GM12878 (cell line): Measurements from ENCODE around the gene HSPA1A. TPM values are rescaled to one million over a fixed set of nuclear protein-coding genes. Genes with fewer than 3 reads are reported as not detected.
A peak's percentile ranks its signal among the peaks of the same experiment; 100 is the strongest.

ENCODE experiments used
- ATAC-seq: fragments of 200-7000 bp; cut with Tn5 transposase; 3 replicates; pipeline ENCODE4 v1.9.1; 2020; ENCODE audit warnings: mild to moderate bottlenecking, moderate library complexity
- BruUV-seq: library from RNA; stranded (reverse); fragments of 400-500 nt; replicated peaks from 2 replicates; lab custom pipeline; 2021; lab: Mats Ljungman, UMichigan
- CTCF ChIA-PET: fragments of 300-600 bp; sonication (Branson Sonifier 250); formaldehyde crosslinking; extraction: SDS; loops from one replicate; lab custom pipeline; 2021; ENCODE audit warnings: inconsistent platforms; lab: Yijun Ruan, JAX
- POLR2A ChIA-PET: fragments of 350-600 bp; formaldehyde crosslinking; extraction: SDS; loops from one replicate; lab custom pipeline; 2021; ENCODE audit warnings: inconsistent platforms; lab: Charles Lee
- RAD21 ChIA-PET: fragments of 300-600 bp; sonication (Branson Sonifier 250); formaldehyde crosslinking; loops from one replicate; lab custom pipeline; 2023; ENCODE audit warnings: antibody characterized with exemption; ENCODE audit not compliant: unreplicated experiment; lab: Charles Lee
- SMC1A ChIA-PET: fragments of 300-600 bp; sonication (Branson Sonifier 250); formaldehyde crosslinking; loops from one replicate; lab custom pipeline; 2023; ENCODE audit not compliant: unreplicated experiment, uncharacterized antibody; lab: Charles Lee
- DNase-seq: peaks from one replicate; pipeline ENCODE4 v3.0.0-alpha.2; 2011; ENCODE audit warnings: low read depth, low spot score
- FAIRE-seq: peaks from 3 replicates; lab custom pipeline; 2011; peaks lifted over from hg19 to GRCh38; lab: Jason Lieb, UNC
- H2AFZ ChIP-seq: 2 replicates; pipeline ENCODE4 v1.6.0; 2011; ENCODE audit warnings: low read depth, low read length, control low read depth; ENCODE audit not compliant: control insufficient read depth
- H3K27ac ChIP-seq: 2 replicates; pipeline ENCODE4 v1.5.1; 2011; ENCODE audit warnings: control low read depth; ENCODE audit not compliant: control insufficient read depth, insufficient read depth
- H3K27me3 ChIP-seq, 2 experiments: replicated peaks in 1 of 2; 2 replicates each; pipeline versions ENCODE4 v1.6.0 to v1.6.1; 2011; ENCODE audit warnings: low read length in 1 of 2; ENCODE audit not compliant: control insufficient read depth in 2 of 2, insufficient read depth in 2 of 2
- H3K36me3 ChIP-seq, 2 experiments: 2 replicates each; pipeline ENCODE4 v1.5.1; 2011; ENCODE audit warnings: low read length in 1 of 2; ENCODE audit not compliant: control insufficient read depth in 2 of 2, insufficient read depth in 2 of 2
- H3K4me1 ChIP-seq: 2 replicates; pipeline ENCODE4 v1.6.1; 2011; ENCODE audit warnings: mild to moderate bottlenecking, low read length, moderate library complexity, mixed read lengths; ENCODE audit not compliant: control insufficient read depth, insufficient read depth
- H3K4me2 ChIP-seq: 2 replicates; pipeline ENCODE4 v1.6.0; 2011; ENCODE audit warnings: control low read depth; ENCODE audit not compliant: control insufficient read depth, insufficient read depth
- H3K4me3 ChIP-seq: fragments of 200-600 bp; sonication (generic); 2 replicates; pipeline ENCODE4 v1.5.1; 2016
- H3K79me2 ChIP-seq: 2 replicates; pipeline ENCODE4 v1.6.0; 2011; ENCODE audit warnings: low read length; ENCODE audit not compliant: control insufficient read depth, insufficient read depth
- H3K9ac ChIP-seq: 2 replicates; pipeline ENCODE4 v1.8.0; 2011; ENCODE audit warnings: low read length, control low read depth, mixed read lengths; ENCODE audit not compliant: control insufficient read depth, insufficient read depth
- H3K9me3 ChIP-seq: replicated peaks from 3 replicates; pipeline ENCODE4 v1.5.1; 2011; ENCODE audit warnings: mild to moderate bottlenecking, low read length; ENCODE audit not compliant: control insufficient read depth, insufficient read depth
- H4K20me1 ChIP-seq: 2 replicates; pipeline ENCODE4 v1.6.0; 2011; ENCODE audit not compliant: control insufficient read depth, insufficient read depth
- ATF7 ChIP-seq: fragments of 450-650 bp; IDR thresholded peaks from 2 replicates; pipeline ENCODE4 v1.6.1; 2016; ENCODE audit warnings: low read depth, mild to moderate bottlenecking
- BHLHE40 ChIP-seq, 2 experiments: fragments of 450-650 bp in 1 of 2; IDR thresholded peaks; 2 replicates each; pipeline ENCODE4 v1.6.1; 2011 to 2017; ENCODE audit warnings: low read depth in 2 of 2, borderline replicate concordance in 1 of 2, improper control_type of control experiment in 1 of 2, low read length in 1 of 2, mild to moderate bottlenecking in 1 of 2
- IKZF1 ChIP-seq: fragments of 450-650 bp; conservative IDR thresholded peaks from 2 replicates; pipeline ENCODE4 v1.6.1; 2017; ENCODE audit warnings: antibody characterized with exemption, mild to moderate bottlenecking
- PML ChIP-seq: IDR thresholded peaks from 2 replicates; pipeline ENCODE4 v1.6.1; 2012; ENCODE audit warnings: low read length, inconsistent platforms
- SIN3A ChIP-seq: IDR thresholded peaks from 2 replicates; pipeline ENCODE4 v1.6.1; 2012; ENCODE audit warnings: low read depth, low read length, improper control_type of control experiment
- WGBS: methylation state at CpG from one replicate; pipeline ENCODE4 v1.1.6; 2016; ENCODE audit warnings: low lambda C conversion rate; ENCODE audit not compliant: insufficient replicate concordance, insufficient coverage; ENCODE audit errors: missing lambda C conversion rate; 5-methylcytosine and 5-hydroxymethylcytosine counted together
- in situ Hi-C: fragments of 300-500 bp; cut with MboI; formaldehyde crosslinking; loops from 9 replicates; pipeline ENCODE4 v1.14.3; 2018; ENCODE audit warnings: mixed read lengths
- intact Hi-C: fragments of 100-400 bp; cut with micrococcal nuclease; formaldehyde crosslinking; loops from one replicate; pipeline ENCODE4 v1.14.2; 2022; ENCODE audit not compliant: unreplicated experiment
- polyA plus RNA-seq, 11 experiments: library from polyadenylated mRNA; depleted of rRNA in 4 of 11; unstranded in 6 of 11; stranded (reverse) in 5 of 11; fragments of >200 nt; fragmentation: Nextera tagmentation in 4 of 11; fragmentation: Illumina TruSeq in 1 of 11; extraction: Ambion mirVana in 4 of 11; extraction: Trizol in 1 of 11; gene quantifications; 1 replicate in 1 of 11; 2 replicates in 10 of 11; pipeline versions ENCODE4 v1.2.1 to v1.2.3, GENCODE V29; 2011 to 2016; ENCODE audit warnings: inconsistent platforms in 2 of 11, missing spikeins in 2 of 11, low read depth in 1 of 11
- total RNA-seq, 4 experiments: library from RNA; depleted of rRNA in 3 of 4; stranded (reverse); fragments of >200 nt in 3 of 4; fragmentation: Illumina TruSeq in 1 of 4; extraction: Trizol in 1 of 4; gene quantifications; 2 replicates each; pipeline versions ENCODE4 v1.2.1 to v1.2.3, GENCODE V29; 2013 to 2021

HSPA1A gene
- total and polyA plus RNA-seq, 10 of the 15 experiments (the other 5 are each of a cell fraction or from before 2014, with no cell fraction given): 0.29 to 51.8 (median 17.5) TPM

DNA sequence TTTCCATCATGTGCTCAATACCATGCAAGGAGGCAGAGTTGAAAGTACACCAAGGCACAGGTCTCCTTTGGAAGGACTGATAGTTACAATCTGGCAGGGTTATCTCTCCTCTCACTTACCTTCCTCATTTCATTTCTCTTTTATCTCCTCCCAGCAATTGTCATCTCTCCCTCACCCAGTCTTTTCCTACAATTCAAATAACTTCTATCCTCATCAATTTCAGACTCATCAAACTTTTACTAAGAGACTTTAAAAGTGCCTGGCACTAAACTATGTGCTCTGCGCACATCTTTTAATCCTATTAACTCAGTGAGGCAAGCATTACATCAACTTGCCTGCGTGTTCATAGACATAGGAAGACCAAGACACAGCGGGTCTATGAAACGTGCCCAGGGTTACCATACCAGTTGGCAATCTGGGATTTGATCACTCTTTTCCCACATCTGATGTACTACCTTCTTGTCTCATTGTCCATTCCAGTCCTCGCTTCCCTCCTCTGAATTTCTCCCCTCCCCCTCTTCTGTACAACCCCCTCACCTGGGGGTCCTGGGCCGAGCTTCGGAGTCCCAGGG is 21.0 kb upstream of the HSPA1A start:
- DNase-seq (no peak), FAIRE-seq (no peak), ATAC-seq (peak; percentile 21; the same call in 2 of the 3 replicates)
- peak overlapping the region; percentile 81 for H3K9ac ChIP-seq
- ChIA-PET SMC1A (interaction anchor here (0.6 to 2.2 kb wide), 8 partner anchors 12 to 70 kb away, joined by 3 to 10 read pairs (median 4); partner anchors contain the start of genes LSM2 and NEU1), CTCF (interaction anchor here (0.6 to 3.7 kb wide), 6 partner anchors 11 to 65 kb away, joined by 3 to 26 read pairs (median 4); partner anchors contain the start of genes LSM2 and VWA7), RAD21 (interaction anchor here (1.0 to 2.6 kb wide), 9 partner anchors 12 to 69 kb away, joined by 3 to 19 read pairs (median 3); partner anchors contain the start of genes HSPA1A, HSPA1B, HSPA1L and LSM2), POLR2A (interaction anchor here (0.9 to 3.5 kb wide), 7 partner anchors 13 to 68 kb away, joined by 3 to 32 read pairs (median 6); partner anchors contain the start of genes HSPA1B, LSM2, MSH5 and NEU1)
- under 1% methylated on average over 7 of the region's 7 CpGs for WGBS
- no peaks in the 10 kb centered on the region for H4K20me1 ChIP-seq
- H3K9me3 ChIP-seq: no peaks in the 10 kb centered on the region
- in situ Hi-C loops (no loop called here), intact Hi-C loops (no loop called here)
- peaks cover 11% of the 10 kb centered on the region for H3K4me1 ChIP-seq
- BruUV-seq: TSS peak; percentile 68
- H2AFZ ChIP-seq: no peak overlapping the region
- peaks cover 21% of the 10 kb centered on the region for H3K79me2 ChIP-seq
- peak overlapping the region; percentile 47 for H3K4me2 ChIP-seq
- peak overlapping the region; percentile 95; the same call in 1 of the 2 replicates for H3K27ac ChIP-seq
- TF ChIP-seq BHLHE40 (IDR thresholded peaks at IDR 0.05; ENCODE audit: borderline replicate concordance in 1 of 2, low read depth in 2 of 2, low read length in 1 of 2): peak in 1 of 2 experiments; percentile 31; a peak in 1 of 4 replicates
- TF ChIP-seq IKZF1: no peak
- TF ChIP-seq SIN3A: peak; percentile 40; the same call in 1 of the 2 replicates
- TF ChIP-seq ATF7: 0 out of 2 replicates have a peak, but pooled peaks have one; percentile 26
- peak; percentile 1; the same call in 1 of the 2 replicates for TF ChIP-seq PML
- peak overlapping the region; percentile 81 for H3K4me3 ChIP-seq
- no peaks in the 10 kb centered on the region for H3K27me3 ChIP-seq
- H3K36me3 ChIP-seq: peaks cover 7 to 11% of the 10 kb centered on the region in 2 experiments; a peak in 3 of 4 replicates
